DMS153 (cell line): ENCODE data around the gene NUDT3.
"Not testable (repeated sequence)": the region's sequence is repeated elsewhere in the genome, so short reads cannot be mapped to it uniquely, and the experiment has no call there.

Experiments
- DNase-seq: peaks from one replicate; lab custom pipeline; 2025; lab: John Stamatoyannopoulos, UW

NUDT3 gene

DNA sequence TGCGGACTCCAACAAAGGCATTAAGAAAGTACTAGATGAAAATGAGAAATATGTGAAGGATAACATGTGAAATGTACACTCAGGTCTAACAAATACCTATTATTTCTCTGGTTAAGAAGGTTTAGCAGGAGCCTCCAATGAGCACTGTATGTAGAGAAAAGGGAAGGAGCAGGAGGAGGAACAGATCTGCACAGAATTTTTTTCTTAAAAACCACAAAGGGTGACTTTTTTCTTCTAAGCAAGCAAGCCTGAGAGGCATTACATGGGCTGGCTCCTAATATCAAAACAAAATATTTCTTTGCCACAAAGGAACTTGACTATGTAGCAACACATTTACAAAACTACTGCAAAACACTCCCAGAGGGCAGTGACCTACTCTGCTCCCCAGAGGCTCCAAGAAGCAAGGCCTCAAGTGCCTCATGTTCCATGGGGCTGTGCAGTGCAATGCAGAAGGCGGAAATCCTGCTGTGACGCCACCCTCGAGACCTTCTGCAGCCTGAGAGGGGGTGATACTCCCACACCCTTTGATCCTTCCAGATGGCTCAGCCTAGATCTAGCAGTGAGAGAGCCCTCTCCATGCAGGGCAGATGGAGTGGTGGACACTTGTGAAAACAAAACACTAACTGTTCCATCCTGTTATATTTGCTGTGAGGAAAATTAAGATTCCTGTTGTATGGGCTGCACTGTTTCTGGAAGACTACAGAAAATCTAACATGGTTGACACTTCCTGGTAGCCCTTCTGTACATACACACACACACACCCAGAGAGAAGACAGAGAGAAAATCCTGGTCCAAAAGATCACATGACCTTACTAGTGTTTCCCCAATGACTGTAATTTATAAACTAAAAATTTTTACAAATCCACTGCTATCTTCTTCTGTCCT is 107.7 kb downstream of the NUDT3 start:
- DNase-seq: no peak

GRCh38 chr6:34281702-34282334 is 110.7 kb downstream of the NUDT3 start:
- DNase-seq: no peak

DNA sequence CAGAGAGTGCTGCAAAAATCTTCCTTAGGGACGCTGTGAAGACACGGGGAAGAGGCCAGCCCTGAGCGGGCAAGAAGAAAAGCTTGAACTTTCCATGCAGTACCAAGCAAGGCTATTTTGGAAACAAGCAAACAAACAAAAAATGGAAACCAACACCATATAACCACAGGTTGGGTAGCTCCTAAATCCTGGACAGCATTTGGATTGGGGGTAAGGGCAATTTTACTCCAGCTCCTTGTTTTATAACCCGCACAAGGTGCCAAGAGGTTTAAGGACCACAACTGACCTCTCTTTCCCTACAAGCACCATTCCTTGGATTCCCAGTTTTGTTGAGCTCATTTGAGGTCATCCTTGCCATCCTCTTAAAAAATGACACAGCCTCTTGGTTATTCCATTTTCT is 112.3 kb downstream of the NUDT3 start:
- no peak for DNase-seq

DNA sequence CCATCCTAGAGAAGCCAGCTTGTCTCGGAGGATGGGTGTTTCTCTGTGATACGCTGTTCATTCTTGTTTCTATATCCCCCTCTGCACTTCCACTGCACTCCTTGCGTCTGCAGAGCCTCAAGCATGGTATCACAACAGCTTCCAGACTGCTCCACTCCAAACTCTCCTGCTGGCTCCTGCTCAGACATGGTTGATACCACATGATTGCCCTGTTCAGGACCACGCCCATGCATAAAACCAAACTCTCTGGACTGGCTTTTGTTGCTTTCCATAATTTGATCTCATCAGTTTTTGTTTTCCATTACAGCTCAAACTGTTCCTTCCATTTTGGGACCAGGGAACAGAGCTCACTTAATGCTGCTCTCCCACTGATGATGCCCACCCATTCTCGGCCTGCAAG is 113.6 kb downstream of the NUDT3 start:
- no peak for DNase-seq

DNA sequence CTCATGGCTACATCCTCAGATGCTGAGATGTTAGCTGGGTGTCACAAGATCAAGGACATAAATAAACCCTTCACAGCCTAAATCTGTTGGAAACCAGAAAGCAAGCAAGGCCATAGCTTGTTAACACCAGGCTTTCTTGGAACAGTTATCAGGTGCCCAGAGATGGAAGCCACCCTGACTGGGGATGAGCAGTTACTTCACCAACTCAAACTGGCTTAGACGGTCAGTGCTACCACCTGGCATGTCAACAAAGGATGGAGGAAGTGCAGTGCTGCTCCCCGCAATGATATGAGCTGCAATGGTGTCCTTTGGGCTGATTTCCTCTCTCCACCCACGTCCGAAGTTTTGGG is 114.7 kb downstream of the NUDT3 start:
- no peak for DNase-seq

GRCh38 chr6:34276881-34277762 is 115.3 kb downstream of the NUDT3 start:
- no peak for DNase-seq

DNA sequence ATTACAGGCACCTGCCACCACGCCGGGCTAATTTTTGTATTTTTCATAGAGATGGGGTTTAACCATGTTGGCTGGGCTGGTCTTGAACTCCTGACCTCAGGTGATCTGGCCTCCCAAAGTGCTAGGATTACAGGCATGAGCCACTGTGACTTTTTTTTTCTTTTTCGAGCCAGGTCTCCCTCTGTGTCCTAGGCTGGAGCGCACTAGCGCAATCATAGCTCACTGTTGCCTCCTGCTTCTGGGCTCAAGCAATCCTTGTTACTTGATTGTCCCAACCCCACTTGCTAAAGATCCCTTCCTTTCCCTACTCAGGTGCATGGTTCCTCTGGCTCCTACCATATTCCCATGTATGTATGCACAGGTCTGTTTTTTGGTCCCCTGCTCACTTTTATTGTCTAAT is 116.3 kb downstream of the NUDT3 start:
- no peak for DNase-seq

- DNase-seq: no peak
These were observed 117.2 kb downstream of the NUDT3 start for GRCh38 chr6:34275128-34275804.

DNA sequence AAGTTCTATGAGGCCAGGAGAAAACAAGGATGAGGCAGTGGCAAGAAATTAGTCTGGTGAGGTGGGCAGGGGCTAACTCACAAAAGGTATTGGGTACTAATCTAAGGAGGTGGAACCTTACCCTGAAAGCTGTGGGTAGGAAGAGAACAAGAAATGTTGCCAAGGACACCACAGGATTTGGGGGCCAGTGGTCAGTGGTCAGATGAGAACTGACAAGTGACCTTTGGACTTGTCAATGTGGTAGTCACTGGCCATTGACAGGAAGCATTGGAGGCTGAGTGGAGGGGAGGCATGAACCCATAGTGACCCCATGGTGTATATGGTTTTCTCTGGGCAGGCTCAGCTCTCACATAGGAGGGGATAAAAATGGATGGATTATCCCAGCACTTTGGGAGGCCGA is 118.3 kb downstream of the NUDT3 start:
- no peak for DNase-seq

- DNase-seq: no peak
These were observed 119.1 kb downstream of the NUDT3 start for GRCh38 chr6:34273242-34273805.

GRCh38 chr6:34272013-34272926 is 120.2 kb downstream of the NUDT3 start:
- no peak for DNase-seq

DNA sequence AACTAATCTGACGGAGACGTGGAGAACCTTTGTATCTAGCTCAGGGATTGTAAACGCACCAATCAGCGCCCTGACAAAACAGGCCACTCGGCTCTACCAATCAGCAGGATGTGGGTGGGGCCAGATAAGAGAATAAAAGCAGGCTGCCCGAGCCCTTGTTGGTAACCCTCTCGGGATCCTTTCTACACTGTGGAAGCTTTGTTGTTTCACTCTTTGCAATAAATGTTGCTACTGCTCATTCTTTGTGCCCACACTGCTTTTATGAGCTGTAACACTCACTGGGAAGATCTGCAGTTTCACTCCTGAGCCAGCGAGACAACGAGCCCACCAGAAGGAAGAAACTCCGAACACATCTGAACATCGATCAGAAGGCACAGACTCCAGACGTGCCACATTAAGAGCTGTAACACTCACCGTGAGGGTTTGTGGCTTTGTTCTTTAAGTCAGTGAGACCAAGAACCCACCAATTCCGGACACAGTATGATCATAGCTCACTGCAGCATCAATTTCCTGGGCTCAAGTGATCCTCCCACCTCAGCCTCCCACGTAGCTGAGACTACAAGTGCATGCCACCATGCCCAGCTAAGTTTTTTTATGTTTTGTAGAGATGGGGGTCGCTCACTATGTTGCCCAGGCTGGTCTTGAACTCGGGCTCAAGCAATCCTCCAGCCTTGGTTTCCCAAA is 122.7 kb downstream of the NUDT3 start:
- DNase-seq: not testable (repeated sequence)

- DNase-seq: not testable (repeated sequence)
These were observed 123.3 kb downstream of the NUDT3 start for GRCh38 chr6:34269132-34269531.

- DNase-seq: no peak
These were observed 124.7 kb downstream of the NUDT3 start for GRCh38 chr6:34267746-34268145.

GRCh38 chr6:34263484-34263883 is 129.0 kb downstream of the NUDT3 start:
- DNase-seq: not testable (repeated sequence)

- no peak for DNase-seq
These were observed 131.7 kb downstream of the NUDT3 start for GRCh38 chr6:34260576-34261267.

DNA sequence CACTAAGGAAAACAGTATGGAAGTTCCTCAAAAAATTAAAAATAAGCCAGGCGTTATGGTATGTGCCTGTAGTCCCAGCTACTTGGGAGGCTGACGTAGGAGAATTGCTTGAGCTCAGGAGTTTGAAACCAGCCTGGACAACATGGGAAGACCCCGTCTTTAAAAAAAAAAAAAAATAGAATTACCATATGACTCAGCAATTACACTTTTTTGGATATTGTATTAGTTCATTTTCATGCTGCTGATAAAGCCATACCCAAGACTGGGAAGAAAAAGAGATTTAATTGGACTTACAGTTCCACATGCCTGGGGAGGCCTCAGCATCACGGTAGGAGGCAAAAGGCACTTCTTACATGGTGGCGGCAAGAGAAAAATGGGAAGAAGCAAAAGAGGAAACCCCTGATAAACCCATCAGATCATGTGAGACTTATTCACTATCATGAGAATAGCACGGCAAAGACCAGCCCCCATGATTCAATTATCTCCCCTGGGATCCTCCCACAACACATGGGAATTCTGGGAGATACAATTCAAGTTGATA is 132.9 kb downstream of the NUDT3 start:
- DNase-seq: no peak

- not testable (repeated sequence) for DNase-seq
These were observed 140.1 kb downstream of the NUDT3 start for GRCh38 chr6:34252395-34252794.
